ENCODE data around the gene GP9.
A peak's percentile ranks its signal among the peaks of the same experiment; 100 is the strongest.
"Not testable (repeated sequence)": the region's sequence is repeated elsewhere in the genome, so short reads cannot be mapped to it uniquely, and the experiment has no call there.

GP9 gene

GRCh38 chr3:129070086-129070885 lies 9.7 kb downstream of the GP9 start:
- no peak for DNase-seq (ENCODE audit: low spot score)

- no peak for DNase-seq (ENCODE audit: low spot score)
Observed at GRCh38 chr3:129077222-129077621, 16.6 kb downstream of the GP9 start.

- no peak for DNase-seq (ENCODE audit: low spot score)
Observed at GRCh38 chr3:129078510-129078909, 17.9 kb downstream of the GP9 start.

- DNase-seq (ENCODE audit: low spot score), result no peak
Observed at GRCh38 chr3:129081503-129081902, 20.9 kb downstream of the GP9 start.

- DNase-seq (ENCODE audit: low spot score), result no peak
Observed at GRCh38 chr3:129082026-129082425, 21.4 kb downstream of the GP9 start.

GRCh38 chr3:129084501-129084900 lies 23.9 kb downstream of the GP9 start:
- no peak for DNase-seq (ENCODE audit: low spot score)

GRCh38 chr3:129085165-129085715 lies 24.7 kb downstream of the GP9 start:
- no peak for DNase-seq (ENCODE audit: low spot score)

- no peak for DNase-seq (ENCODE audit: low spot score)
Observed at GRCh38 chr3:129085818-129086217, 25.2 kb downstream of the GP9 start.

GRCh38 chr3:129087138-129087702 lies 26.6 kb downstream of the GP9 start:
- DNase-seq (ENCODE audit: low spot score), result peak; percentile 68

- DNase-seq (ENCODE audit: low spot score), result not testable (repeated sequence)
Observed at GRCh38 chr3:129087904-129088303, 27.3 kb downstream of the GP9 start.

GRCh38 chr3:129088312-129088711 lies 27.7 kb downstream of the GP9 start:
- not testable (repeated sequence) for DNase-seq (ENCODE audit: low spot score)

GRCh38 chr3:129095285-129095684 lies 34.7 kb downstream of the GP9 start:
- no peak for DNase-seq (ENCODE audit: low spot score)

- no peak for DNase-seq (ENCODE audit: low spot score)
Observed at GRCh38 chr3:129100274-129100673, 39.7 kb downstream of the GP9 start.

GRCh38 chr3:129101370-129102138 lies 41.0 kb downstream of the GP9 start:
- DNase-seq (ENCODE audit: low spot score), result no peak

GRCh38 chr3:129103296-129103695 lies 42.7 kb downstream of the GP9 start:
- no peak for DNase-seq (ENCODE audit: low spot score)

- no peak for DNase-seq (ENCODE audit: low spot score)
Observed at GRCh38 chr3:129104051-129104450, 43.5 kb downstream of the GP9 start.

GRCh38 chr3:129104498-129105079 lies 44.0 kb downstream of the GP9 start:
- no peak for DNase-seq (ENCODE audit: low spot score)

GRCh38 chr3:129105862-129106261 lies 45.3 kb downstream of the GP9 start:
- DNase-seq (ENCODE audit: low spot score), result no peak

- no peak for DNase-seq (ENCODE audit: low spot score)
Observed at GRCh38 chr3:129106320-129106719, 45.7 kb downstream of the GP9 start.

- DNase-seq (ENCODE audit: low spot score), result no peak
Observed at GRCh38 chr3:129106866-129107565, 46.4 kb downstream of the GP9 start.

- no peak for DNase-seq (ENCODE audit: low spot score)
Observed at GRCh38 chr3:129107793-129108192, 47.2 kb downstream of the GP9 start.
